Fibroblast of skin of left biceps (primary cell): ENCODE data around the gene CARMIL3.
"Not testable (repeated sequence)": the region's sequence is repeated elsewhere in the genome, so short reads cannot be mapped to it uniquely, and the experiment has no call there.

Source experiments
- DNase-seq, 2 experiments: peaks; one replicate each; pipeline ENCODE4 v3.0.0-alpha.2; 2013; ENCODE audit warnings: low read depth in 2 of 2

The CARMIL3 gene

GRCh38 chr14:24040692-24041091 is 11.1 kb upstream of the CARMIL3 start:
- no peak for DNase-seq

GRCh38 chr14:24042746-24043145 is 9.1 kb upstream of the CARMIL3 start:
- DNase-seq = no peak

GRCh38 chr14:24049002-24049401 is 2.8 kb upstream of the CARMIL3 start:
- DNase-seq = not testable (repeated sequence)

- DNase-seq = not testable (repeated sequence)
Measured at GRCh38 chr14:24050753-24051152, 1.1 kb upstream of the CARMIL3 start.

- no peak for DNase-seq
Measured at GRCh38 chr14:24051176-24051788, 527 bp upstream of the CARMIL3 start.

GRCh38 chr14:24052656-24053547 is 1.1 kb downstream of the CARMIL3 start:
- DNase-seq = no peak

- DNase-seq = no peak
Measured at GRCh38 chr14:24053548-24054323, 1.9 kb downstream of the CARMIL3 start.

- no peak for DNase-seq
Measured at GRCh38 chr14:24054324-24054641, 2.5 kb downstream of the CARMIL3 start.

- no peak for DNase-seq
Measured at GRCh38 chr14:24054646-24055045, 2.8 kb downstream of the CARMIL3 start.

GRCh38 chr14:24055971-24056799 is 4.4 kb downstream of the CARMIL3 start:
- no peak for DNase-seq

GRCh38 chr14:24056800-24057184 is 5.0 kb downstream of the CARMIL3 start:
- DNase-seq = no peak

- no peak for DNase-seq
Measured at GRCh38 chr14:24057271-24057670, 5.5 kb downstream of the CARMIL3 start.

- DNase-seq = no peak
Measured at GRCh38 chr14:24057867-24058259, 6.1 kb downstream of the CARMIL3 start.

GRCh38 chr14:24058260-24058950 is 6.6 kb downstream of the CARMIL3 start:
- peak; percentile 33 to 36 for DNase-seq

- no peak for DNase-seq
Measured at GRCh38 chr14:24058951-24059475, 7.2 kb downstream of the CARMIL3 start.

GRCh38 chr14:24059841-24060388 is 8.1 kb downstream of the CARMIL3 start:
- DNase-seq = no peak

- DNase-seq = no peak
Measured at GRCh38 chr14:24060443-24060842, 8.6 kb downstream of the CARMIL3 start.

GRCh38 chr14:24060984-24061913 is 9.4 kb downstream of the CARMIL3 start:
- no peak for DNase-seq

- DNase-seq = no peak
Measured at GRCh38 chr14:24062216-24062980, 10.6 kb downstream of the CARMIL3 start.
